ENCODE measurements around the gene AUH.

AUH gene, protein sequence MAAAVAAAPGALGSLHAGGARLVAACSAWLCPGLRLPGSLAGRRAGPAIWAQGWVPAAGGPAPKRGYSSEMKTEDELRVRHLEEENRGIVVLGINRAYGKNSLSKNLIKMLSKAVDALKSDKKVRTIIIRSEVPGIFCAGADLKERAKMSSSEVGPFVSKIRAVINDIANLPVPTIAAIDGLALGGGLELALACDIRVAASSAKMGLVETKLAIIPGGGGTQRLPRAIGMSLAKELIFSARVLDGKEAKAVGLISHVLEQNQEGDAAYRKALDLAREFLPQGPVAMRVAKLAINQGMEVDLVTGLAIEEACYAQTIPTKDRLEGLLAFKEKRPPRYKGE

DNA sequence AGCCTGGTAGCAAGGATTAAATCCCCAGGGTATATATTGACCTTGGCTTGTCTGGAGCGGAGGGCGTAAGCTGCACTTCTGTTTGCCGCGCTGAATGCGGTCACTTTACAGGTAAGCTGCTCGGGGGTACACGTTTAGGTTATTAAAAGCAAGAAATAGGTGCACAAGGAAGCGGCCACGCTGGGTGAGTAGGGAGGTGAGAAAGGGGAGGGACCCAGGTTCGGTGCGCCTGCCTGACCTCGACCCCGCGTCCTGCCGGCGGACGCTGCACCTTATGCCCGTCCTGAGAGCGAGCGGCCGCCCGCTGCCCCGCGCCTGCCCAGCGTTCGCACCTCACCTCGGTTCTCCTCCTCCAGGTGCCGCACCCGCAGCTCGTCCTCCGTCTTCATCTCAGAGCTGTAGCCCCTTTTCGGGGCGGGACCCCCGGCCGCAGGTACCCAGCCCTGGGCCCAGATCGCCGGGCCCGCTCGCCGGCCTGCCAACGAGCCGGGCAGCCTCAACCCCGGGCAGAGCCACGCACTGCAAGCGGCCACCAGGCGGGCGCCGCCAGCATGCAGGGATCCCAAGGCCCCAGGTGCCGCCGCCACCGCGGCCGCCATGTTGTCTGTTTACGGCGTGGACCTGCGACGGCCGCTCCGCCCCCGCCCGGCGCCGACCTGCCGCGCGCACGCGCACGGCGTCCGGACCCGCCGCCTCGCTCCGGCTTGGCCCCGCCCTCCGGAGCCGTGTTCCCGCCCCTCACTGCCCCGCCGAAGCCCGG, at the start of gene AUH:
TSS of gene AUH (minus strand) at position 628 of the 760 bp plus-strand sequence. CDS start at position 599, 29 bp downstream.
- H3K27me3 ChIP-seq (ENCODE audit: control insufficient read depth in 1 of 2, insufficient read depth in 2 of 2, low read length in 2 of 2), result no peaks in the 10 kb centered on the region
- H3K36me3 ChIP-seq (ENCODE audit: control insufficient read depth in 2 of 2, insufficient read depth in 2 of 2, low read length in 2 of 2), result no peaks in the 10 kb centered on the region
- H3K27ac ChIP-seq (ENCODE audit: low read length), result peak within 1 kb of the TSS; percentile 69
- H3K4me3 ChIP-seq (ENCODE audit: low read length in 2 of 2), result peak within 1 kb of the TSS; percentile 96 to 97
- no peaks in the 10 kb centered on the region for H3K9me3 ChIP-seq (ENCODE audit: control insufficient read depth in 2 of 2, low read length in 2 of 2)
- H3K9ac ChIP-seq (ENCODE audit: low read length in 2 of 2), result peak within 1 kb of the TSS; percentile 82 to 84
- H3K4me1 ChIP-seq (ENCODE audit: control insufficient read depth, insufficient read depth, low read length), result peaks cover 11% of the 10 kb centered on the region

DNA sequence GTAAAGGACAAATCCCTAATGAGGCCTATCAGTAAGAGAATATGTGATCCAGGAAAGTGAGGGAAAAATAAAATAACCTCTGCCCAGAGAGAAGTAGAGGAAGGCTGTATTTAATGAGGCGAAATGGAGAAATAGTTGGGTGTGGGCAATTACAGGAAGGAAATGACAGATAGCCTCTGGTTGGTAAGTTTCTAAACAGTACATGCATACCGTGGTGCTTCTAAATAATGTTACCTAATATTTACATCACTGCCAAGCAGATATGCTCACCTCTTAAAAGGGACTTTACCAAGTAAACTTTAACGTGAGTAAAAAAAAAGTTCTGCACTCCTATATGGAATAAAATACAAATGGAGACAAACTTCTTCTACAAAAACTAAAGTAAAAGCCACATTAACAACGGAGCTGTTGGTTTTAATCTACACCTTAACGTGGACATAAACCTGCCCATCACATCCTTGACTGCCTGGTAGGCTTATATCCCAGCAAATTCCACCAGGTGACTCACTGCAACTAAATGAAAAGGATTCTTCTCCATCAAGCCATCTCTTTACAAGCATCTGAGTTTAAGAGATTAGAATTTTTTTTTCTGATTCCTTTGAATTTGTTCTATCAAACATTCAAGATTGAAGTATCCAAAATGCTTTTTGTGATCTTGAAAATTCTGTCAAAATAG, 49.5 kb upstream of the AUH start:
- no peaks in the 10 kb centered on the region for H3K4me1 ChIP-seq (ENCODE audit: control insufficient read depth, insufficient read depth, low read length)
- no peak overlapping the region for H3K27ac ChIP-seq (ENCODE audit: low read length)
- H3K4me3 ChIP-seq (ENCODE audit: low read length in 2 of 2), result no peak overlapping the region
- H3K36me3 ChIP-seq (ENCODE audit: control insufficient read depth in 2 of 2, insufficient read depth in 2 of 2, low read length in 2 of 2), result peaks cover 18 to 27% of the 10 kb centered on the region in 2 donors
- no peak overlapping the region for H3K9ac ChIP-seq (ENCODE audit: low read length in 2 of 2)
- H3K9me3 ChIP-seq (ENCODE audit: control insufficient read depth in 2 of 2, low read length in 2 of 2), result no peaks in the 10 kb centered on the region
- no peaks in the 10 kb centered on the region for H3K27me3 ChIP-seq (ENCODE audit: control insufficient read depth in 1 of 2, insufficient read depth in 2 of 2, low read length in 2 of 2)

DNA sequence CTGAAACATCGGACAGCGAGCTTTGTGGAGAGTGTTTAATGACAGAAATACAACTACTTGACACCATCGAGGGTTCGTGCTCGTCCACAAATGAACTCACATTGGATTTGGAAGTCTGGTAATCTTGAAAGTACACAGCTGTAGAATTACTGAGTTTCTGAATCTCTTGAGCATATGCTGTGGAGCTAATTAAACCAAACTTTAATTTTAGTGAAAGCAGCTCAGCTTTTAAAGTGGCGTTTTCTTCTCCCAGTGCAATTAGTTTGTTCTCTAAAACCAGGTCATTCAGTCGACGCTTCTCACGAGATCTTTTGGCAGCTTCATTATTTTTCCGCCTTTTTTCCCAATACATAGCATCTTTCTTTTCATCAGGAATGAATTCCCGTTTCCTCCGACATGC, 48.4 kb upstream of the AUH start:
- Histone ChIP-seq H3K27ac (ENCODE audit: low read length) (no peak overlapping the region), H3K9ac (ENCODE audit: low read length in 2 of 2) (no peak overlapping the region), H3K9me3 (ENCODE audit: control insufficient read depth in 2 of 2, low read length in 2 of 2) (no peaks in the 10 kb centered on the region), H3K4me3 (ENCODE audit: low read length in 2 of 2) (no peak overlapping the region), H3K36me3 (ENCODE audit: control insufficient read depth in 2 of 2, insufficient read depth in 2 of 2, low read length in 2 of 2) (peaks cover 18 to 27% of the 10 kb centered on the region in 2 donors), H3K4me1 (ENCODE audit: control insufficient read depth, insufficient read depth, low read length) (no peaks in the 10 kb centered on the region), H3K27me3 (ENCODE audit: control insufficient read depth in 1 of 2, insufficient read depth in 2 of 2, low read length in 2 of 2) (no peaks in the 10 kb centered on the region)

DNA sequence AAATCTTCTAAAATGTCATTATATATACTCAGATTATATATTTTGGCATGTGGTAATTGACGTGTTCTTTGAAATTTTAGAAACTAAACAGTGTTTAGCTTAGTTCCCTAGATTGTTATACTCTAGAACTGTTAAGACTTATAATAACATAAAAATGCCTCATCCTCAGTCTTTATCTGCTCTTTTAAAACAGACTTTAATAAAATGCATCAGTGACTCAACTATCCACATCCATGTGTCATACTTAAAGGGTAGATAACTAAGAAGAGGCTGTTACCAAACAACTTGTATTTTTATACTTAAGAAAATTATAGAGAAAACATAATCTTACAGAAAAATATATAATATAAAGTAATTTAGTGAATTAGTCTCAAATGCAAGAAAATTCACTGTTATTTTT, 46.8 kb upstream of the AUH start:
- H3K36me3 ChIP-seq (ENCODE audit: control insufficient read depth in 2 of 2, insufficient read depth in 2 of 2, low read length in 2 of 2), result peaks cover 18 to 27% of the 10 kb centered on the region in 2 donors
- H3K27me3 ChIP-seq (ENCODE audit: control insufficient read depth in 1 of 2, insufficient read depth in 2 of 2, low read length in 2 of 2), result no peaks in the 10 kb centered on the region
- no peaks in the 10 kb centered on the region for H3K4me1 ChIP-seq (ENCODE audit: control insufficient read depth, insufficient read depth, low read length)
- H3K27ac ChIP-seq (ENCODE audit: low read length), result no peak overlapping the region
- H3K9ac ChIP-seq (ENCODE audit: low read length in 2 of 2), result no peak overlapping the region
- no peaks in the 10 kb centered on the region for H3K9me3 ChIP-seq (ENCODE audit: control insufficient read depth in 2 of 2, low read length in 2 of 2)
- H3K4me3 ChIP-seq (ENCODE audit: low read length in 2 of 2), result no peak overlapping the region

DNA sequence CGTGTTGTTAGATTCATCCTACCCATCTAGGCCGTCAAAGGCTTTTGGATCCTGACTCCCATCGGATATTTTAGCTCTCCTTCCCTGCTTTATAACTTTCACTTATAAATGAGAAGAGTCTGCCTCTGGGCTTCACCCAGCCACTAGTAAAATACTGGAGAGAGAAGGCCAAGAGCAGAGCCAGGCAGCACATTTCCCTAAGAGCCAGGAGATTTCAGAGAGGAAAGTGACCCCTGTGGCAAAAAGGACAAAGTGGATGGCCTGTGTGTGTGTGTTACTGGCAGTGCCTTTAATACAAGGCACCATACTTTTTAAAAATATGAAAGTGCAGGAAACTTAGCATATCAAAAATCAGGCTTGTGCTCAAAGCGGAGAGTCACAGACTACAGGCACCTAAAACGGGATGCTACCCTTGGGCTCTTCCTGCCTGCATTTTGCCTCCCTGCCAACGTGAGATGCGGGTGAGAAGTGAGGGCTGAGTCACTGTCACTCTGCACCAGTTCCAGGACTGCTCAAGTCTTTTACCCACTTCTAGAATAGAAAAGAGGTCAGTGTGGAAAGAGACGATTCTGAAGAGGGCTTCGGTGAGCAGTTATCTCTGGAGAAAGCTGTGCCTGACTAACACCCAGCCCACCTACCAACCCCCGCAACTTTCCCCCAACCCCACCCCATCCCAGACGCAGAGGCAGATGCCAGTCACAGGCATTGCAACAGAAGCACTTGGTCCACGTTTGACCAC, 46.0 kb upstream of the AUH start:
- Histone ChIP-seq H3K4me3 (ENCODE audit: low read length in 2 of 2) (no peak overlapping the region), H3K36me3 (ENCODE audit: control insufficient read depth in 2 of 2, insufficient read depth in 2 of 2, low read length in 2 of 2) (peaks cover 18 to 27% of the 10 kb centered on the region in 2 donors), H3K4me1 (ENCODE audit: control insufficient read depth, insufficient read depth, low read length) (no peaks in the 10 kb centered on the region), H3K27me3 (ENCODE audit: control insufficient read depth in 1 of 2, insufficient read depth in 2 of 2, low read length in 2 of 2) (no peaks in the 10 kb centered on the region), H3K27ac (ENCODE audit: low read length) (no peak overlapping the region), H3K9me3 (ENCODE audit: control insufficient read depth in 2 of 2, low read length in 2 of 2) (no peaks in the 10 kb centered on the region), H3K9ac (ENCODE audit: low read length in 2 of 2) (no peak overlapping the region)

DNA sequence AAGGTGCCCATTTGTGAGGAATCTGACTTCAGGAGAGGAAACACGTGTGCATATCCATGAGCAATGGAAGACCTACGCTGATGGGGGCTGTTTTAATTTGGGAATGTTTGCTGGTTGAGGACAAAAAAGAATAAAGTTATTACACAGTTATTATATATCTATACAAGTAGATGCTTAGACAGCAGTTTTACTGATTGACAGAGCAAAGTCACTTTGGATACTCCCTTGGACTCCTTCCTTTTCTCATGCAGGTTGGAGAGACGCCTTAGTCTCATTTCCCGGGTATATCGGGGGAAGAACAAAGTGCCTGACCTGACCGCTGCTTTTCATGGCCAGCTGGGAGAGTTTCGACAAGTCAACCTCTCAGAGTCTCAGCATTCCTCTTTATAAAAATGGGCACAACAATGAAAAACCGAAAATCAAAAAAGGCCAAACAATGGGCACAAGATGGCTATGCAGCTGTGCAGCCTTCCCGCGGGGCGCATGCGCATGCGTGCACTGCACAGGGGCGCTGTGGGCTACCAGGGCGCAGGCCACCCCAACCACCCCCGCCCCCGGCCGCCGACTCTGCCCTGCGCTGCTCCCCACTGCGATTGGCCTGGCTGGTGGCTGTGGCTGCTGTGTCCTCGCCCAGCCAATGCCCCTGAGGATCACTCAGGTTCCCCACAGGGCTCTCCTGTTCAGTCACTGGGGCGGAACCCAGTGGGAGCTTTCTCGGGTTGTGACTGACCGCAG, 43.8 kb upstream of the AUH start:
- H3K4me3 ChIP-seq (ENCODE audit: low read length in 2 of 2), result no peak overlapping the region
- no peak overlapping the region for H3K27ac ChIP-seq (ENCODE audit: low read length)
- H3K9ac ChIP-seq (ENCODE audit: low read length in 2 of 2), result no peak overlapping the region

DNA sequence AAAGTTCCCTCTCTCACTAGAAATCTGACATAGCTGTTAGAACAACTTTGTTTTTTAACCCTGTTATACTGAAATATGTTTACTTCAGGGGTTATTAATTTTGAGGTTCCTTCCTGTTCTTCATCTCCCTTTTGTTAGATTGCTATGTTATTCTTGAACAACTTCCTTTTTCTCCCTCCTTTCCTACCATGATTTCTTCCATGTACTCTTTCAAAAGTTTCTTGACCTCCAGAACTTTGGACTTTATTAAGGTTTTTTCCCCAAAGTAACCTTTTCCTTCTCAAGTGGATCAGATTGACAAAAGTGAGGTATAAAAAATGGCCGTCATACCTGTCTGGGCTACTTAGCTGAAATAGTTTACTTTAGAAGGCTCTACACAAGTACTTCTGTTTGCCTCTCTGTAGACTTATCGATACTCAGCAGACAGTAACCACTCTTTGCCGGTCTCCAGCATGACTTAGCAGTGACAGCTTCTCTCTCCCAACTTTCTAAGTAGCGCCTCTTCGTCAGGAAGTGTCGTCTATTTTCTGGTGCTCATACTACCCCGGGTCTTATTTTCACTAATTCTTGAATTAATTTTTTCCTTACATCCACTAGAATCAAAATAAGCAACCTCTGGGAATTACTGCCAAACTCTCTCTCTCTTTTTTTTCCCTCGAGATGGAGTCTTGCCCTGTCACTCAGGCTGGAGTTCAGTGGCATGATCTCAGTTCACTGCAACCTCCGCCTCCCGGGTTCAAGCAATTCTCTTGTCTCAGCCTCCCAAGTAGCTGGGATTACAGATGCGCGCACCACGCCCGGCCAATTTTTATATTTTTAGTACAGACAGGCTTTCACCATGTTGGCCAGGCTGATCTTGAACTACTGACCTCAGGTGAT, 42.2 kb upstream of the AUH start:
- H3K36me3 ChIP-seq (ENCODE audit: control insufficient read depth in 2 of 2, insufficient read depth in 2 of 2, low read length in 2 of 2), result peaks cover 6 to 8% of the 10 kb centered on the region in 2 donors
- no peak overlapping the region for H3K4me3 ChIP-seq (ENCODE audit: low read length in 2 of 2)
- no peaks in the 10 kb centered on the region for H3K27me3 ChIP-seq (ENCODE audit: control insufficient read depth in 1 of 2, insufficient read depth in 2 of 2, low read length in 2 of 2)
- no peaks in the 10 kb centered on the region for H3K9me3 ChIP-seq (ENCODE audit: control insufficient read depth in 2 of 2, low read length in 2 of 2)
- no peak overlapping the region for H3K9ac ChIP-seq (ENCODE audit: low read length in 2 of 2)
- no peaks in the 10 kb centered on the region for H3K4me1 ChIP-seq (ENCODE audit: control insufficient read depth, insufficient read depth, low read length)
- no peak overlapping the region for H3K27ac ChIP-seq (ENCODE audit: low read length)

More for the DNA sequence above, 43.8 kb upstream of the AUH start:
- H3K4me1 ChIP-seq (ENCODE audit: control insufficient read depth, insufficient read depth, low read length), result no peaks in the 10 kb centered on the region
- peaks cover 18 to 24% of the 10 kb centered on the region in 2 donors for H3K36me3 ChIP-seq (ENCODE audit: control insufficient read depth in 2 of 2, insufficient read depth in 2 of 2, low read length in 2 of 2)
- no peaks in the 10 kb centered on the region for H3K9me3 ChIP-seq (ENCODE audit: control insufficient read depth in 2 of 2, low read length in 2 of 2)
- H3K27me3 ChIP-seq (ENCODE audit: control insufficient read depth in 1 of 2, insufficient read depth in 2 of 2, low read length in 2 of 2), result no peaks in the 10 kb centered on the region

DNA sequence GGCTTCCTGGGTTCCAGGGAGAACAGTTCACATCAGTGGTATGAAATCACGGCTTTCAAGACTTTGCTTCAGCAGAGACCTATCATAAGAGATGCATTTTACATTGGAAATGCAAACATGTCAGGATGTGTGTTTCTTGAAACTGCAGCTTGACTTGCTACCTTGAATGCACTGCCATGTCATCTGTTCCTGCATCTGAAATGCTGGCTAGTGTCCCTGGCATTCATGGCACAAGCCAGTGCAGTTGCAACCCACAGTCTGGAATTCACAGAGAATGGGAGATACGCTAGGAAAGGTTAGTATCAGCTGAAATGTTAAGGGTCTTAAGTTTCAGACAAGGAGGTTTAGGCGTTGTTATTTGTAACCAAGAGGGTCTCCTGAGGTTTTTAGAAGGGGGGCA, 37.2 kb upstream of the AUH start:
- Histone ChIP-seq H3K9me3 (ENCODE audit: control insufficient read depth in 2 of 2, low read length in 2 of 2) (no peaks in the 10 kb centered on the region), H3K36me3 (ENCODE audit: control insufficient read depth in 2 of 2, insufficient read depth in 2 of 2, low read length in 2 of 2) (no peaks in the 10 kb centered on the region), H3K27me3 (ENCODE audit: control insufficient read depth in 1 of 2, insufficient read depth in 2 of 2, low read length in 2 of 2) (no peaks in the 10 kb centered on the region), H3K4me1 (ENCODE audit: control insufficient read depth, insufficient read depth, low read length) (no peaks in the 10 kb centered on the region), H3K27ac (ENCODE audit: low read length) (no peak overlapping the region), H3K4me3 (ENCODE audit: low read length in 2 of 2) (no peak overlapping the region), H3K9ac (ENCODE audit: low read length in 2 of 2) (no peak overlapping the region)

DNA sequence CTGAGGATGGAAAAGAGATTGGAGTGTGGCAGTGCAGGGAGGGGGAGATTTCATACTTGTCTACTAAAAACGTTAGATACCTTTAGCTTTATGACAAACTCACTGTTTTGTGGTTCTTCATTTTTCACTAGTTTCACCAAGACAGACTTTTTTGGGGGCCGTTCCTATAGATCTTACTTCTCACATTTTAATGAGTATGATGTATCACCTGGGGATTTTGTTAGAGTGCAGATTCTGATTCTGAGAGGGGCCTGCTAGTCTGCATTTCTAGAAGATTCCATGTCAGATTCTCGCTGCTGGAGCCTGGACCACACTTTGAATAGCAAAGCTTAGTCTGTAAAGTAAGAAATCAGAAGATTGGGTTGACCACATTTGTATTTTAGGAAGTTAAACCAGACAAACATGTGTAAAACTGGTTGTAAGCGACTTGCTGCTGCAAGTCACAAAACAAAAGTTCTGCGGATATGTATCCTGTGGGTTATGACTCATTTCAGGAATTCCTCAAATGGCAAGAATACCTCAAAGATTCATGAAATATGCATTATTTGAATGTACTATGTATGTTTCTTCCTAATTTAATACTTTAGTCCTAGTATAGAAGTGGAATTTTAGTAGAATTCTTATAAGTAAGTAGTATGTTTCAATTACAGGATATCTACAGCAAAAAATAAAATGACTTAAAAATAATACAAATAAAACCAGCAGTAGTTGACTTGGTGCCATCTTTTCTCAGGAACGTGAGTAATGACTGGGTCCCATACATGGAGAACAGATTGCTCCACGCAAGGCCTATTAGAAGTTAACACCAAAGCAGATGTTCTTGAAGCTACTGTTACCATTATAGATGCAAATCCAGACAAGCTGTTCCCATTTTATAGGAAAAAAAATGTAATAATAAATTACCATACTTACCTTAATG, 34.1 kb upstream of the AUH start:
- Histone ChIP-seq H3K27me3 (ENCODE audit: control insufficient read depth in 1 of 2, insufficient read depth in 2 of 2, low read length in 2 of 2) (no peaks in the 10 kb centered on the region), H3K9ac (ENCODE audit: low read length in 2 of 2) (no peak overlapping the region), H3K4me3 (ENCODE audit: low read length in 2 of 2) (no peak overlapping the region), H3K36me3 (ENCODE audit: control insufficient read depth in 2 of 2, insufficient read depth in 2 of 2, low read length in 2 of 2) (no peaks in the 10 kb centered on the region), H3K27ac (ENCODE audit: low read length) (no peak overlapping the region), H3K4me1 (ENCODE audit: control insufficient read depth, insufficient read depth, low read length) (no peaks in the 10 kb centered on the region), H3K9me3 (ENCODE audit: control insufficient read depth in 2 of 2, low read length in 2 of 2) (no peaks in the 10 kb centered on the region)

All from stomach smooth muscle (tissue), 2 donors.